Measurements from ENCODE around the gene BIRC6. TPM values are rescaled to one million over a fixed set of nuclear protein-coding genes. Genes with fewer than 3 reads are reported as not detected.
"Not testable (repeated sequence)": the region's sequence is repeated elsewhere in the genome, so short reads cannot be mapped to it uniquely, and the experiment has no call there.

Gene BIRC6
- total RNA-seq, 1 experiment from 2014 or later, result 59.0 TPM

DNA sequence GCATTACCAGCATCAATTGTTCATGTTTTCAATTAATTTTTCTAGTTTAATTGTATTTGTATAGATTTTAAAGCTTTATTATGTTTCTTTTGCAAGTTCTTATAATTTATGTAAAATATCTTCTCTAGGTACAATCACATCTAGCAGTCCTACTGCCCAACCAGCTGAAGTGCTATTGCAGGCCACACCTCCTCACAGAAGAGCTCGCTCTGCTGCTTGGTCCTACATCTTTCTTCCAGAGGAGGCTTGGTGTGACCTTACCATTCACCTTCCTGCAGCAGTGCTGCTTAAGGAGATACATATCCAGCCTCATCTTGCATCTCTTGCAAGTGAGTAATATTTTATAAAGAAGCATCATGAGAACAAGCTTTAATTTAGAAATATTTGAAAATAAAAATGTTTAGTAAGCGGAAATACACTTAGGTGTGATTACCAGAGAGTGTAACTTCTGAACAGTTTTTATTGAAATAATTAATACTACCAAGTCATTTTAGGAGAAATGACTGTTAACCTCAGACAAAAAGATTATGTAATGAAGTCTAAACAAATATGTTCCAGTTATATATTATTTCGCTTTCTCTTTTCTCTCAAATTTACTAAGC lies 148.2 kb downstream of the BIRC6 start:
- no peak for DNase-seq (ENCODE audit: low read depth)

DNA sequence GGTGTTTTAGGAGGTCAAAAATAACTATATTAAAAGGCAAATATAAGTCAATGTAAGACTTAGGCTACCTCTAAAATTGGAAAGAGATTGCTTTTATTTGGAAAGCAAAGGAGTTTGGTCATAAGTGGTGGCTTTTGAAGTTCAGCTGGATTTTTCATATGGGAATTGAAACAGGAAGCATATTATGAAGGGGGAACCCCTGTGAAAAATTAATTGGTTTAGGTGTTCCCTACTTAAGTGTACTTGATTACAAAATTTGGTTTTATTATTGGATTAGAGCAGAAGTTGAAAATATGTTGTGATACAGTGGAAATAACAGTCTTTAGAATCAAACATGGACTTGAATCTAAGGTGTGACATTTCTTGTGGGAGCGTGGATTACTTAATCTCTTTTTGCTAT lies 149.6 kb downstream of the BIRC6 start:
- DNase-seq (ENCODE audit: low read depth), result no peak

- DNase-seq (ENCODE audit: low read depth), result no peak
These were observed 158.1 kb downstream of the BIRC6 start for GRCh38 chr2:32514946-32515345.

DNA sequence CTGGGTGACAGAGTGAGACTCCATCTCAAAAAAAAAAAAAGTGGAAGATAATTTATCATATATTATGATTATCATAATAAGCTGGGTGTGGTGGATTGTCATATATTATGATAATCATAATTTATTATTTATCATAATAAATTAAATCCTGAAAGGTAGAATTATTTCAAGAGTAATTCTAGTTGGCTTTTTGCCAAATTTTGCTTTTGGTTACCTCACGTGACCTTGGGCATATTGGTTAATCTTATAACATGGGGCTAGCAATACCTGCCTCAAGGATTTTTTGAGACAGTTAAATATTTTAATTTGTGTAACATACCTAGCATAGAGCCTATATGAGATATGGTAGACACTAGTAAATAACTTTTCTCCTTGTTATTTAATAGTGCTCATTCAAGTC lies 159.7 kb downstream of the BIRC6 start:
- no peak for DNase-seq (ENCODE audit: low read depth)

DNA sequence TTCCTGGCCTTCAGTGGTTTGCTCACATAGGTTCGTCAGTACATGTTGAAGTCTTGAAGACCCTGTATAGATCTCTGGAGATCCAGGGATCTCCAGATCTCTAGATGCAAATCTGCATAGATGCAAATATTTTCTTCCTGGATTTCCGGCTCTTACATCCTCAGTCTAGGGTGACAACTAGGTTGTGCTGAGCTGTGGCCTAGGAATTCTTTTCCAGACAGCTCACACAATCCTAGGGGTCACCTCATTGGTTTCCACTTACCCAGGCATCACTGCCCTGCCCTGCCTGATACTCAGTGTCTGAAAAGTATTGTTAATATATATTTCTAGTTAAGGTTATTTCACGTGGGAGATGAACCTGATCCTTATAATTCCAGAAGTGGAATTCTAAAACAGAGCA lies 165.9 kb downstream of the BIRC6 start:
- no peak for DNase-seq (ENCODE audit: low read depth)

DNA sequence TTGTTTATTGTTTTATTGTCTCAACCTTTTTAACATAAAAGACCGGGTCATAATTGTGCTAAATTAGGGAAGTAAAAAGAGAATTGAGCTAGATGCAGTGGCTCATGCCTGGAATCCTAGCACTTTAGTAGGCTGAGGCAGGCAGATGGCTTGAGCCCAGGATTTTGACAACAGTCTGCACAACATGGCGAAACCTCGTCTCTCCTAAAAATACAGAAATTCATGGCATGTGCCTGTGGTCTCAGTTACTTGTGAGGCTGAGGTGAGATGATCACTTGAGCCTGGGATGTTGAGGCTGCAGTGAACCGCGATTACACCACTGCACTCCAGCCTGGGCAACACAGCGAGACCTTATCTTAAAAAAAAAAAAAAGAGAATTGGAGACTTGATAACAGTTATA lies 166.9 kb downstream of the BIRC6 start:
- DNase-seq (ENCODE audit: low read depth), result no peak

DNA sequence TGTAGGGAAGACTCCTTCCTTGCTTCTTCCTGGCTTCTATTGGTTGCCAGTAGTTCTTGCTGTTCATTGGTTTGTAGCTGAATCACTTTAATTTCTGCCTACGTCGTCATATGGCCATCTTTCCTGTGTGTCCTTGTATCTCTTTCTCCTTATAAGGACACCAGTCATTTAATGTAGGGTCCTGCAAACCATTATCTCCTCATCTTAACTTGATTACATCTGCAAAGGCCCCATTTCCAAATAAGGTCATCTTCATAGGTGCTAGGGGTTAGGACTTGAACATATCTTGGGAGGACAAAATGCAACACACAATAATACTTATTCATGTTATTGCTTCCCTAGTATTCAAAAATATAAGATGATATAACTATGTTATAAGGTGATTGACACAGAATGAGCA lies 175.5 kb downstream of the BIRC6 start:
- DNase-seq (ENCODE audit: low read depth), result no peak

DNA sequence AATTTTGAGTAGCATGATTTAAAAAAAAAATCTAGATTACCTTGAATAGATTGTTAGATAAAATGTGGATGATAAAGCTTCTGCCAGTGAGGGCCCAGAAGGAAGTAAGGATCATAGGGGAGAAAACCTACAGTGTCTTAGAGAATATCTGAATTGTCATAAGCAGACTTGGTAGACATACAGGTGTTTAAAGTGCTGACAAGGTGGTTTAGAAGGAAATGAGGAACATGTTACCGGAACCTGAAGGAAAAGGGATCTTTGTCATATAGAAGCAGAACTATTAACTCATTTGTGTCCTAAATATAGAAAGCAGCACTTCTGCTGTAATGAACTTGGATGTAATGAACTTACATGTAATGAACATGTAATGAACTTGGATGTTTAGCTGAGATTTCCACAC lies 176.1 kb downstream of the BIRC6 start:
- no peak for DNase-seq (ENCODE audit: low read depth)

GRCh38 chr2:32534831-32535230 lies 178.0 kb downstream of the BIRC6 start:
- DNase-seq (ENCODE audit: low read depth), result no peak

GRCh38 chr2:32538735-32539134 lies 181.9 kb downstream of the BIRC6 start:
- no peak for DNase-seq (ENCODE audit: low read depth)

- DNase-seq (ENCODE audit: low read depth), result not testable (repeated sequence)
These were observed 195.7 kb downstream of the BIRC6 start for GRCh38 chr2:32552483-32552882.

- DNase-seq (ENCODE audit: low read depth), result peak; percentile 32
These were observed 197.1 kb downstream of the BIRC6 start for GRCh38 chr2:32553829-32554432.

GRCh38 chr2:32558492-32558891 lies 201.7 kb downstream of the BIRC6 start:
- DNase-seq (ENCODE audit: low read depth), result no peak

DNA sequence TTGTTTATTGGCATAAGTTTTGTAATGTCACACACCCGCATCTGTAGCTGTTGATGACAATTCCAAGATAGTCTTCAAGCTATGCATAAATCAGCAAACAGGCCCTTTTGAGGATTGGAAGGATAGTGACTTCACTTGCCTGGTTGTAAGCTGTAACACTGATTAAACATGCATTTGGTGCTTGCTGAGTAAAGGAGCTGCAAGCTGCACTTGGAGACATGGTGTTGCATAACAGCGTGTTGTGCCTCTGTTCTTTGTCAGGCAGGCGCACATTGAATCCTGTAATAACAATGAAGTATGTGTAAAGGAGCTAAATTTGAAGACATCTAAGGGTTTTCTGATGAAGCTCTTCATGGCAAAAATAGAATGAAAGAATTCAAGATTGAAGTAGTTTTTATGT lies 202.3 kb downstream of the BIRC6 start:
- DNase-seq (ENCODE audit: low read depth), result no peak

DNA sequence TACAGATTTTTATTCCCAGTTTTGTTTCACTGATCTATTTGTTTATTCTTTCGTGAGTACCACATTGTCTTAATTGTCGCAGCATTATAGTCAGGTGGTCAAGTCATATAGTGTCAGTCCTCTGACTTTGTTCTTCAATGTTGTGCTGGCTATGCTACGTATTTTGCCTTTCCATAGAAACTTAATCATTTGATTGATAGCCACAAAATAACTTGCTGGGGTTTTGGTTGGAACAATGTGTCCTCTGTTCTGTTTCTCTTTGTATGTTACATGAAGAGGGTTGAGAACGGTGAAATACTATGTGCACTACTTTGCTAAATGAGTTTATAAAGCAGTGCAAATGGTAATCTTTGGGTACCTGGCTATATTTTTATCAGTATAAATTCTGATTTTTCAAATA lies 206.1 kb downstream of the BIRC6 start:
- DNase-seq (ENCODE audit: low read depth), result no peak

GRCh38 chr2:32564417-32565035 lies 207.7 kb downstream of the BIRC6 start:
- no peak for DNase-seq (ENCODE audit: low read depth)

GRCh38 chr2:32565902-32566301 lies 209.1 kb downstream of the BIRC6 start:
- no peak for DNase-seq (ENCODE audit: low read depth)

DNA sequence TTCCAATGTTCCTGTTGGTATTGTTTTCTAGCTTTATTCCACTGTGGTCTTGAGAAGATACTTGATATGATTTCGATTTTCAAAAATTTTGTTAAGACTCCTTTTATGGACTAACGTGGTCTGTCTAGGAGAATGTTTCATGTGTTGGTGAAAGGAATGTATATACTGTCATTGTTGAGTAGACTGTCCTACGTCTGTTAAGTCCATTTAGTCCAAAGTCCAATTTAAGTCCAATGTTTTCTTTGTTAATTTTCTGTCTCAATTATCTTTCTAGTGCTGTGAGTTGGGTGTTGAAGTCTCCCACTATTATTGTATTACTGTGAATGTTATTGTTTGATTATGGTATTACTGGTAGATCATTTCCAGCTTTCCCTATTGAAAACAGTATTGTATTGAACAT lies 215.2 kb downstream of the BIRC6 start:
- no peak for DNase-seq (ENCODE audit: low read depth)

DNA sequence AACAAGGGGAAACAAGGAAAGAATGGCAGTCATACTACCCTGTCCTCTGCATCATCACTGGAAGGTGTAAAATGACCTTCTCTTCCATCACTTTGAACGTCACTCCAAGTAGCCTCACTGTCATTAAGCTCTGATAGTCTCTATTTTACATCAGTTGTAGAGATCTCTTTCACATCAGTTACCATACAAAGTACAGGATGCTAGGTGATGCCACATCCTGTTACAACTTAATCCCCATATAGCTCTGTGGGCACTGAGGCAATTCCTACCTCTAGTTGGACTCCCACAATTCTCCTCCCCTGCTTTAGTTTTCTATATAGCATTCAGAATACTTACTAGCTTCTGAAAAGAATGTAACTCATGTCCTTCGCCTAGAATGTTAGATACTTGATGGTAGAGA lies 215.9 kb downstream of the BIRC6 start:
- no peak for DNase-seq (ENCODE audit: low read depth)

DNA sequence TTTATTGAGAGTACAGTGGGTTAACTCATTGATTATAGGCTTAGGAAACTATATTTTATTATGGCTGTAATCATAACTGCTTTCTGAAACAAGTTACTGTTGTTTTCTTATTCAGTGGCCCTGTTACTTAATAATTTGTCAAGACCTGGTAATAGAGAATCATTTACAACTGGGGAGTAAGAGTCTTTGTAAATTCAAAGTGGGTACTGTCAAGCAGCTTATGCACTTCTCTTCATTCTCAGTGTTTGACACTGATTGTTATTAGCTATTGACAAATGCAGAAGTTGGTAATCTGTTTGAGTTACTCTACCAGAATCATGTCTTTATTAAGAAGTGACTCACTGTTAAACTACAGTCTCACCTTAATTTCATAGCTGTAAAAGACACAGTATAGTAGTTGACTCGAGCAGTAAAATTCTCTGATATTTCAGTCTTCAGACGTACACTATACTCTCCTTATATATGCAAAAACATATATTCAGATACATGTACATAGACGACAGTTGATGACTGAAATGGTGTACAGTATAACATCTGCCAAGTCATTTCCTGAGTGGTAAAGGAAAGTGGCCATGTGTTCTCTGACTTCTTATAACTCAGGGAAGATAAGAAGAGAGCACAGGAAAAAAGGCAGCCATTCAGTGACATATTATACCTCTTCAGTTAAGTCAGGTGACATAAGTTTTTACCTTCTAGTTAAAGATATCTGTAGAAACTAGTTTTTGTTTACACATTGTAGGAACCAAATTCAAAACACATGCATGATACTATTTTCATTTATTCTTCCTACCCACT lies 235.0 kb downstream of the BIRC6 start:
- DNase-seq (ENCODE audit: low read depth), result no peak

- DNase-seq (ENCODE audit: low read depth), result no peak
These were observed 237.8 kb downstream of the BIRC6 start for GRCh38 chr2:32594573-32594972.

DNA sequence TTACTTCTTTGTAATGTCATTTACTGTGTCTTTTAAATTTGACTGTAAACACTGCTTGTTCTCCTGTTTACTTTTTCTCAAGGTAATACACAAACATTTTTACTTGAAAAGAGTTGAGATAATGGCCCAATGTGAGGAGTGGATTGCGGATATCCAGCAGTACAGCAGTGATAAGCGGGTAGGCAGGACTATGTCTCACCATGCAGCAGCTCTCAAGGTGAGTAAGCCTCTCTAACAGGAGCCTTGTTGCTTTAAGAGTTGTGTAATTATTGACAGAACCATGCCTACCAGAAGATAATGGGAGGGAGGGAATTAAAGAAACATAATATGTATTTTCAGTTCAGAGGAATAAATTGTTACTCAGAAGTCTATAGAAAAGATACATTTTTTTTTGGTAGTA lies 254.5 kb downstream of the BIRC6 start:
- no peak for DNase-seq (ENCODE audit: low read depth)

DNA sequence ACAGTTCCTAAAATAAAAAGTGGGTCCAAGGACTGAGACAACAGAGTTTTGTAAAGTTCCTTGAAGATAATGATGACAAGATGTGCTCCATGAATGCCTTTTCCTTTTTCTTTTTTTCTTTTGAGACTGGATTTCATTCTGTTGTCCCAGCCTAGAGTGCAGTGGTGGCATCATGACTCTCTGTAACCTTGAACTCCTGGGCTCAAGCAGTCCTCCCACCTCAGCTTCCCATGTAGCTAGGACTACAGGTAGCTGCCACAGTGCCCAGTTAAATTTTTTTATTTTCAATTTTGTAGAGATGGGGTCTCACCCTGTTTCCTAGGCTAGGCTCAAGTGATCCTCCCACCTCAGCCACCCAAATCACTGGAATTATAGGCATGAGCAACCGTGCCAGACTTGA lies 254.9 kb downstream of the BIRC6 start:
- DNase-seq (ENCODE audit: low read depth), result no peak

Data from LHCN-M2 (cell line).